ENCODE measurements around the gene CDK1. TPM values are rescaled to one million over a fixed set of nuclear protein-coding genes. Genes with fewer than 3 reads are reported as not detected.

The CDK1 gene
- total and polyA plus RNA-seq, 2 donors (not counting 3 experiments of a cell fraction or from before 2014, with no cell fraction given), result 19.9 to 70.1 TPM

DNA sequence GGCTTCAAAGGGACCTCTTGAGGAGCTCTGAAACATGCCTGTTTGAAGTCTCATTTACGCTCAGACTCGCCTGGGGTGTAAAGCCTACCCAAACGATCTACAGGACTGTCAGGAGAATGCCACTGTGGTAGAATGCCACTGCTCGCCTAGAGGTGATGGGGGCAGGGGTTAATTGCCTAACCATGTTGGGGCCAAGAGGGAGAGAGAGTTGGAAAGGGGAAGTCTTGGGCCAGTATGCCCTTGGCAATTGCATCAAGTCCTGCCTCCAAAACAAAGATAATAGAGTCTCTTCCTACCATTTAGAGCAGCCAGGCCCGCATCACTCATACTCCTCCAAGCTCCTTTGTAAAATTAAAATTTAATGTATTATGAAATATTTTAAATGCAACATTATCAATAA, 25.2 kb downstream of the CDK1 start:
- H3K9ac ChIP-seq (replicated peaks; ENCODE audit: extremely low read depth, insufficient read depth, low read length), result no peak overlapping the region
- no peaks in the 10 kb centered on the region for H4K20me1 ChIP-seq (replicated peaks; ENCODE audit: control insufficient read depth, extremely low read depth, insufficient read depth, low read length)
- no peaks in the 10 kb centered on the region for H3K36me3 ChIP-seq (ENCODE audit: control insufficient read depth in 2 of 2, extremely low read depth in 1 of 2, insufficient read depth in 2 of 2, low read length in 2 of 2)
- CTCF ChIA-PET, result interaction anchor here (1.2 to 1.6 kb wide), 2 partner anchors 11 to 161 kb away, joined by 3 read pairs; no protein-coding TSS in a partner anchor
- no peak overlapping the region for H3K27ac ChIP-seq (ENCODE audit: insufficient read depth, low read depth, low read length)
- POLR2A ChIA-PET, result no interaction called here
- dilution Hi-C loops (cut with MboI; ENCODE audit: extremely low pct_ligation_motif_present, low sequenced_read_pairs), result no loop called here
- H3K27me3 ChIP-seq (ENCODE audit: control insufficient read depth in 2 of 2, insufficient read depth in 2 of 2, low read length in 2 of 2), result no peaks in the 10 kb centered on the region
- H3K4me3 ChIP-seq (replicated peaks in 1 of 3; ENCODE audit: insufficient read depth in 1 of 3, low read depth in 1 of 3, low read length in 3 of 3), result no peak overlapping the region
- no peak for TF ChIP-seq POLR2A (IDR thresholded peaks at IDR 0.05; ENCODE audit: low read depth, low read length)
- TF ChIP-seq EZH2 (IDR thresholded peaks at IDR 0.05; ENCODE audit: borderline replicate concordance, low read depth, low read length, severe bottlenecking), result no peak
- TF ChIP-seq FOS (IDR thresholded peaks at IDR 0.05; ENCODE audit: borderline replicate concordance, insufficient read depth, low read length), result no peak
- no peak for TF ChIP-seq MYC (IDR thresholded peaks at IDR 0.05; ENCODE audit: low read depth, low read length)
- no peak for TF ChIP-seq MAX (IDR thresholded peaks at IDR 0.05; ENCODE audit: insufficient read depth, insufficient read length)
- TF ChIP-seq JUN (IDR thresholded peaks at IDR 0.05; ENCODE audit: borderline replicate concordance, insufficient read depth, insufficient read length, low read depth), result no peak
- no peak for TF ChIP-seq POLR2AphosphoS5 (IDR thresholded peaks at IDR 0.05; ENCODE audit: insufficient read depth, low read depth, low read length)
- TF ChIP-seq, protein P1, sequence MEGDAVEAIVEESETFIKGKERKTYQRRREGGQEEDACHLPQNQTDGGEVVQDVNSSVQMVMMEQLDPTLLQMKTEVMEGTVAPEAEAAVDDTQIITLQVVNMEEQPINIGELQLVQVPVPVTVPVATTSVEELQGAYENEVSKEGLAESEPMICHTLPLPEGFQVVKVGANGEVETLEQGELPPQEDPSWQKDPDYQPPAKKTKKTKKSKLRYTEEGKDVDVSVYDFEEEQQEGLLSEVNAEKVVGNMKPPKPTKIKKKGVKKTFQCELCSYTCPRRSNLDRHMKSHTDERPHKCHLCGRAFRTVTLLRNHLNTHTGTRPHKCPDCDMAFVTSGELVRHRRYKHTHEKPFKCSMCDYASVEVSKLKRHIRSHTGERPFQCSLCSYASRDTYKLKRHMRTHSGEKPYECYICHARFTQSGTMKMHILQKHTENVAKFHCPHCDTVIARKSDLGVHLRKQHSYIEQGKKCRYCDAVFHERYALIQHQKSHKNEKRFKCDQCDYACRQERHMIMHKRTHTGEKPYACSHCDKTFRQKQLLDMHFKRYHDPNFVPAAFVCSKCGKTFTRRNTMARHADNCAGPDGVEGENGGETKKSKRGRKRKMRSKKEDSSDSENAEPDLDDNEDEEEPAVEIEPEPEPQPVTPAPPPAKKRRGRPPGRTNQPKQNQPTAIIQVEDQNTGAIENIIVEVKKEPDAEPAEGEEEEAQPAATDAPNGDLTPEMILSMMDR (IDR thresholded peaks at IDR 0.05; ENCODE audit: extremely low read depth in 1 of 2, insufficient read depth in 1 of 2, low read depth in 1 of 2, low read length in 2 of 2), result no peak
- TF ChIP-seq GATA2 (IDR thresholded peaks at IDR 0.05; ENCODE audit: insufficient read depth, insufficient read length, low read depth, low read length), result no peak
- H3K9me1 ChIP-seq (replicated peaks; ENCODE audit: control insufficient read depth, extremely low read depth, insufficient read depth, low read length), result peaks cover 2% of the 10 kb centered on the region
- H3K4me2 ChIP-seq (ENCODE audit: insufficient read depth, low read length), result no peak overlapping the region
- no peak overlapping the region for H2AFZ ChIP-seq (ENCODE audit: low read depth, low read length)
- no peaks in the 10 kb centered on the region for H3K79me2 ChIP-seq (ENCODE audit: control insufficient read depth, insufficient read depth, low read length)
- no peak for DNase-seq (ENCODE audit: low read depth, low spot score)
- FAIRE-seq, result no peak
- H3K9me3 ChIP-seq (replicated peaks; ENCODE audit: control insufficient read depth, insufficient read depth, low read length), result no peaks in the 10 kb centered on the region
- BruUV-seq (replicated peaks), result no TSS peak
- peaks cover 3% of the 10 kb centered on the region for H3K4me1 ChIP-seq (ENCODE audit: control insufficient read depth, extremely low read depth, insufficient read depth, low read length)
- intact Hi-C loops (cut with micrococcal nuclease), result no loop called here

Data from endothelial cell of umbilical vein (primary cell).